ENCODE measurements around the gene RARRES2. TPM values are rescaled to one million over a fixed set of nuclear protein-coding genes. Genes with fewer than 3 reads are reported as not detected.

The RARRES2 gene
- total RNA-seq = 3.3 and 34.4 TPM in 2 replicates

GRCh38 chr7:150341263-150342120 lies at the start of gene RARRES2:
TSS of gene RARRES2 (minus strand) at chr7:150341629. CDS start at chr7:150340609, 1,020 bp downstream.

DNA sequence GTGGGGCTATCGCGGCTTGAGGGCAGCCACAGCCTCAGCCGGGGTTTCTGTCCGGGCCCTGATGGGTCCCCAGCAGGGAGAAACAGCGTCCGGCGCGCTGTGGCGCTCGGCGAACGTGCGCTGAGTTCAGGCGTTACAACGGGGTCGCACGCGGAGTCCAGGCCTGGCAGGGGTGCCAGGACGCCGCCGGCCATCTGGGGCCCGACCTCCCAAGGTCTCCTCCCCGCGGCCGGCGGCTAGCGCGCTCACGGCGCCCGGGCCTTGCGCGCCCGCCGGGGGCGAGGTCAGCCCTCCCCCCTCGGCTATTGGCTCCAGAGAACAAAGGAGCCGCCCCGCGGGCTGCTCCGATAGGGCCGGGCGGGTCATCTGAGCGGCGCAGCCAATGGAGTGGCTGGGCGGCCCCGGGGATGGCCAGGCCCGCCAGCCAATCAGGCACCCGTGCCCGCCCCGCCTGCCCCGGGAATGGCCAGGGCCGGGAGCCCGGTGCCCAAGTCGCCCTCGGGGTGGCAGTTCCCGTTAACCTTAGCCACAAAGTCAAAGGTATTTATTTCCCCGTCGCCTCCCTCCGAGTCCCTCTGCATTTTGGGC lies 37.5 kb upstream of the RARRES2 start, which contains the start of gene ZNF775:
Gene ZNF775, plus strand, starts transcription at position 478 of the 588 bp plus-strand sequence. CDS start 9,141 bp downstream, outside the sequence.

DNA sequence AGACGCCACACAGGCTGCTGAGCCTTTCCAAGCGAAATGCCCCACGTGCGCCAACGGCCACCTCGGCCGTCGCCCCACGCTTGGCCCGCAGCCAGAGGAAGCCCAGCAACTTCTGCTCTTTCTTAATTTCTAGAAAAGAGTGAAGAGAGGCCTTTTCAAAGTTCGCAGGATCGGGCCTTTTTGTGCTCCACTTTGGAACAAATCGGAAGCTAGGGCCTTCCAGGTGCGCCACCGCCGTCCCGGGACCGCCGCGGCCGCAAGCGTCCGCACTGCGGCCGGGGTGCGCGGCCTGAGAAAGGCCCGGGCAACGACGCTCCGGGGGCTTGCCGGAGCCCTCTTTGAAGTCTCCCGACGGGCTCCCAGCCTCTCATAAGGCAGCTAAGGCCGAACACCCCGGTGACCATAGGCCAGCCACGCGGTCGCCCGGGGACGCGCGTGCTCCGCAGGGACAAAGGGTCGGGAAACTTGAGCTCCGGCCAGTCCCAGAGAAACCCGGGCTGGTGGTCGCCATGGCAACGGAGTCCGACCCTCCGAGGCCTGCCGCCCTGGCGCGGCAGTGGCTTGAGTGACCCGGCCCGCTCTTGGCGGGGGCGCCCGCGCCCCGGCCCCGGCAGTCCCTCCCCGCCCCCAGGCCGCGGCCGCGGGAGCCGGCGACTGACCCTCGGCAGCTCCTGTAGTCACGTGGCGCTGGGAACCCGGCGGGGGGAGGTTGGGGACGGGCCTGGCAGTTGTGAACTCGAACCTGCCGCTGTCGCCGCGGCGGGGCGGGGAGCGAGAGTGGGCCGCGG lies 26.9 kb upstream of the RARRES2 start, which contains the start of gene REPIN1:
Gene REPIN1, plus strand, starts transcription at position 727 of the 788 bp plus-strand sequence. CDS start 890 bp downstream, outside the sequence.

GRCh38 chr7:150322833-150323681 lies 18.4 kb downstream of the RARRES2 start, which contains the start of the genes ACTR3C and LRRC61:
TSS of gene ACTR3C (minus strand) at chr7:150323545. CDS start at chr7:150295296, 28,249 bp downstream.
TSS of gene LRRC61 (plus strand) at chr7:150323355. CDS start at chr7:150336862, 13,507 bp downstream.

Other genes starting within 250 kb of the RARRES2 start
- 21.7 and 40.2 TPM in 2 replicates for gene LRRC61, start 18.3 kb downstream of the RARRES2 start, total RNA-seq
- gene ACTR3C, start 18.1 kb downstream of the RARRES2 start, total RNA-seq = 2.3 and 8.4 TPM in 2 replicates
- 104 and 108 TPM in 2 replicates for gene REPIN1, start 27.2 kb upstream of the RARRES2 start, total RNA-seq
- gene ZNF775, start 37.7 kb upstream of the RARRES2 start, total RNA-seq = 9.3 and 11.3 TPM in 2 replicates
- gene GIMAP8, start 109.0 kb upstream of the RARRES2 start, total RNA-seq = not detected in 2 replicates
- gene GIMAP7, start 173.2 kb upstream of the RARRES2 start, total RNA-seq = not detected in 2 replicates
- not detected in 2 replicates for gene GIMAP4, start 225.8 kb upstream of the RARRES2 start, total RNA-seq

All from mesangial cell (primary cell).